ENCODE results near the gene FNDC3A. TPM values are rescaled to one million over a fixed set of nuclear protein-coding genes. Genes with fewer than 3 reads are reported as not detected.

Gene FNDC3A
- total and polyA plus RNA-seq, 2 experiments from 2014 or later = 19.5 to 50.4 TPM

DNA sequence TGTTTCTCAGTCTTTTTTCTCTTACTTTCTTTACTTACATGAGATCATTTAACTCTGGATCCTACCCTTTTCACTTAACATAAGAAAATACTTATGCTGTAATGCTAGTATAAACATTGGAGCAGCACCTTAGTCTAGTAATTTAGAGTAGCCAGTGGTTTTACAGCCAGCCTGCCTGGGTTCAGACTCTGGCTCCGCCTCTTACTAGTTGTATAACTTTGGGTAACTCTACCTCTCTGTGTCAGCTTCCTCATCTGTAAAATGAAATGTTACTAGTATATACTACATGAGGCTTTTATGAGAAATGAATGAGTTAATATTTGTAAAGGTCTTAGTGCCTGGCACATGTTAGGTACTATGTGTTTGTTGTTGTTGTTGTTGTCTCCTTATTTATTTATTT, 277.6 kb downstream of the FNDC3A start:
- H3K4me1 ChIP-seq (ENCODE audit: insufficient read depth) = peaks cover 8% of the 10 kb centered on the region; the same call in 1 of the 2 replicates
- H3K9me2 ChIP-seq (ENCODE audit: insufficient read depth) = no peaks in the 10 kb centered on the region
- no peaks in the 10 kb centered on the region for H4K20me1 ChIP-seq (ENCODE audit: insufficient read depth)
- no peaks in the 10 kb centered on the region for H3K9me3 ChIP-seq (ENCODE audit: low read depth)
- no peak overlapping the region for H2AFZ ChIP-seq
- 95 to 100% methylated on average over 1 of the region's 1 CpG for WGBS, 2 experiments (ENCODE audit: low coverage in 1 of 2, low lambda C conversion rate in 2 of 2, missing lambda C conversion rate in 2 of 2)
- H3F3A ChIP-seq (ENCODE audit: insufficient read depth) = peaks cover 7% of the 10 kb centered on the region; the same call in 1 of the 2 replicates
- H3K9ac ChIP-seq = no peak overlapping the region
- no peaks in the 10 kb centered on the region for H3K27me3 ChIP-seq (replicated peaks; ENCODE audit: insufficient read depth)
- H3K4me2 ChIP-seq (ENCODE audit: unreplicated experiment) = no peak overlapping the region
- DNase-seq = no peak
- TF ChIP-seq EZH2 (IDR thresholded peaks at IDR 0.05; ENCODE audit: insufficient read depth, poor library complexity, severe bottlenecking) (no peak), EZH2phosphoT487 (IDR thresholded peaks at IDR 0.05; ENCODE audit: insufficient read depth, low read depth) (no peak)
- in situ Hi-C loops (cut with MboI) = no loop called here
- peaks cover 29% of the 10 kb centered on the region for H3K36me3 ChIP-seq (ENCODE audit: low read depth)
- peaks cover 31% of the 10 kb centered on the region for H3K79me2 ChIP-seq (ENCODE audit: insufficient read depth)
- no peak overlapping the region for H3K27ac ChIP-seq
- H3K4me3 ChIP-seq = no peak overlapping the region

DNA sequence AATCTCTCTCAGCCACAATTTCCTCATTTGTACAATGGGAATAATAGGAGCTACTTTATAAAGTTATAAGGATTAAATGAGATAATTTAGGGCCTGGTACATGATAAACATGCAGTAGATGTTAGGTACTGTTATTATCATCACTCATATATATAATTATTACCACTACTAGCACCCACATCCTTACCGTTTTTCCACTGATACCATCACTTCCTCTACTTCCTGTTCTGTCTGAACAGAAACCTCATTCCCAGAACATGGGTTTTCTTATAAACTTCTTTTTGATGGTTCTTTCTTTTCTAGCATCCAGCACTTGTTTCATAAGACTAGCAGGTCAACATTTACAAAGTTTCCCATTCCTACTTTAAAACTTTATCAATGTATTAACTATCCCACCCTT, 278.3 kb downstream of the FNDC3A start:
- H3K9me3 ChIP-seq (ENCODE audit: low read depth) = no peaks in the 10 kb centered on the region
- no peak overlapping the region for H3K4me3 ChIP-seq
- WGBS, 2 experiments (ENCODE audit: low coverage in 1 of 2, low lambda C conversion rate in 2 of 2, missing lambda C conversion rate in 2 of 2) = 46 to 68% methylated on average over 1 of the region's 1 CpG
- no peak overlapping the region for H3K4me2 ChIP-seq (ENCODE audit: unreplicated experiment)
- in situ Hi-C loops (cut with MboI) = no loop called here
- no peaks in the 10 kb centered on the region for H3K9me2 ChIP-seq (ENCODE audit: insufficient read depth)
- H4K20me1 ChIP-seq (ENCODE audit: insufficient read depth) = no peaks in the 10 kb centered on the region
- no peaks in the 10 kb centered on the region for H3F3A ChIP-seq (ENCODE audit: insufficient read depth)
- no peak for DNase-seq
- no peaks in the 10 kb centered on the region for H3K27me3 ChIP-seq (replicated peaks; ENCODE audit: insufficient read depth)
- H3K4me1 ChIP-seq (ENCODE audit: insufficient read depth) = peaks cover 5% of the 10 kb centered on the region; the same call in 1 of the 2 replicates
- H3K36me3 ChIP-seq (ENCODE audit: low read depth) = peaks cover 31% of the 10 kb centered on the region
- H3K9ac ChIP-seq = no peak overlapping the region
- no peak for TF ChIP-seq EZH2phosphoT487 (IDR thresholded peaks at IDR 0.05; ENCODE audit: insufficient read depth, low read depth)
- TF ChIP-seq EZH2 (IDR thresholded peaks at IDR 0.05; ENCODE audit: insufficient read depth, poor library complexity, severe bottlenecking) = no peak
- H3K79me2 ChIP-seq (ENCODE audit: insufficient read depth) = peaks cover 29% of the 10 kb centered on the region
- no peak overlapping the region for H3K27ac ChIP-seq
- H2AFZ ChIP-seq = no peak overlapping the region

DNA sequence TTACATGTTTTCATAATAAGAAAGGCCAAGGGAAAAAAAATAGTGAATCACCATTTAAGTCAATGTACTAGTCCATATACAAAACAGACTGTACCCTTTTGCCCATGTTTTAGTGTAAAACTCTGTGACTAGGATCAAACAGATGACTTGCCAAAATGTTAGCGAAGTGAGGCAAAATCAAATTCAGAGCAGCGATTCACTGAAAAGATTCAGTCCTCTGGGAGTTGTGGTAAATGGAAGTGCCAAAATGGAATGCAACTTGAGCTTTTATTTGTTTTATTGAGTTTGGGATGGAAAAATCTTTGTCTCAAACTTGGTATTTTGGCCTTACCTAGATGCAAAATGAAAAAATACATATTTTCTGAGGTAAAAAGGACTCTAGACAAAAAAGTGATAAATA, 281.1 kb downstream of the FNDC3A start:
- Histone ChIP-seq H3K9me2 (ENCODE audit: insufficient read depth) (no peaks in the 10 kb centered on the region), H3K9ac (no peak overlapping the region), H3K9me3 (ENCODE audit: low read depth) (no peaks in the 10 kb centered on the region), H3K36me3 (ENCODE audit: low read depth) (peaks cover 46% of the 10 kb centered on the region), H3K27ac (no peak overlapping the region), H4K20me1 (ENCODE audit: insufficient read depth) (no peaks in the 10 kb centered on the region), H3K4me3 (no peak overlapping the region), H3K79me2 (ENCODE audit: insufficient read depth) (peaks cover 7% of the 10 kb centered on the region; the same call in 1 of the 2 replicates), H3K27me3 (replicated peaks; ENCODE audit: insufficient read depth) (no peaks in the 10 kb centered on the region), H3K4me1 (ENCODE audit: insufficient read depth) (no peaks in the 10 kb centered on the region), H2AFZ (no peak overlapping the region), H3K4me2 (ENCODE audit: unreplicated experiment) (no peak overlapping the region), H3F3A (ENCODE audit: insufficient read depth) (no peaks in the 10 kb centered on the region)
- 65 to 74% methylated on average over 2 of the region's 2 CpGs for WGBS, 2 experiments (ENCODE audit: low coverage in 1 of 2, low lambda C conversion rate in 2 of 2, missing lambda C conversion rate in 2 of 2)
- no peak for TF ChIP-seq EZH2 (IDR thresholded peaks at IDR 0.05; ENCODE audit: insufficient read depth, poor library complexity, severe bottlenecking)
- TF ChIP-seq EZH2phosphoT487 (IDR thresholded peaks at IDR 0.05; ENCODE audit: insufficient read depth, low read depth) = no peak
- in situ Hi-C loops (cut with MboI) = no loop called here
- peak; percentile 15 for DNase-seq

DNA sequence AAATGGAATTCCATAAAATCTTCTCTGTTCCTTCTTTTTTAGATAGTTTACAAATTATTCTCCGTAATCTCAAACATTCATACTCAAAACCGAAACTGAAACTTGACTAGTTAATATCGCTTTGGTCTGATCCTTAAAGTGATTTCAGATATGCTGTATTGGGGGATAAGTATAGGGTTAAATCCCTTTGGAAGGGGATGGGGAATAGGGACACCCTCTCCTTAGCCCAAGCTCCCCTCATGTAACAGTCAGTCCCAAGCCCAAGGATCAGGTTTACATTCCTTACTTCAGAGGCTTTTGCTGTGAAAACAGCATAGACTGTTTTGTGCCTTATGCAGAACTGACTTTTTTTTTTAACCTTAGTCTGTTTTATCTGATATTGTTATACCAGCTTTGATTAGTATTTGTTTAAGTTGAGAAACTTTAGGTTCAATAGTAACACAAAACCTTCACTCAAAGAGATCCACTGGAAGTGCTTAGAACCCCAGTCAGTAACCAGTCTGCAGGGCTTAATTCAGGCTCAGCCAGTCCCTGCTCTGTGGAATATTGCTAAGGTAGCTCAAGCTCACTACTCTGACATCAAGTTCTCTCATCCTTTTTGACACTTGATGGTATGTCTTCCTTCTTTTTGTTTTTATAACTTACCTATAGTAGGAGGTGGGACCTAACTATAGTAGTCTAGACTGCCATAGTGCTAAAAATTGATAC, 282.5 kb downstream of the FNDC3A start:
- no peaks in the 10 kb centered on the region for H3K79me2 ChIP-seq (ENCODE audit: insufficient read depth)
- no peak overlapping the region for H3K27ac ChIP-seq
- peaks cover 46% of the 10 kb centered on the region for H3K36me3 ChIP-seq (ENCODE audit: low read depth)
- no peaks in the 10 kb centered on the region for H3K4me1 ChIP-seq (ENCODE audit: insufficient read depth)
- in situ Hi-C loops (cut with MboI) = no loop called here
- no peaks in the 10 kb centered on the region for H3K9me3 ChIP-seq (ENCODE audit: low read depth)
- H3K27me3 ChIP-seq (replicated peaks; ENCODE audit: insufficient read depth) = no peaks in the 10 kb centered on the region
- 96 to 97% methylated on average over 3 of the region's 3 CpGs for WGBS, 2 experiments (ENCODE audit: low coverage in 1 of 2, low lambda C conversion rate in 2 of 2, missing lambda C conversion rate in 2 of 2)
- no peak overlapping the region for H2AFZ ChIP-seq
- no peak for TF ChIP-seq EZH2 (IDR thresholded peaks at IDR 0.05; ENCODE audit: insufficient read depth, poor library complexity, severe bottlenecking)
- TF ChIP-seq EZH2phosphoT487 (IDR thresholded peaks at IDR 0.05; ENCODE audit: insufficient read depth, low read depth) = no peak
- no peak overlapping the region for H3K4me3 ChIP-seq
- no peak overlapping the region for H3K9ac ChIP-seq
- no peaks in the 10 kb centered on the region for H3K9me2 ChIP-seq (ENCODE audit: insufficient read depth)
- no peak overlapping the region for H3K4me2 ChIP-seq (ENCODE audit: unreplicated experiment)
- no peaks in the 10 kb centered on the region for H4K20me1 ChIP-seq (ENCODE audit: insufficient read depth)
- no peak for DNase-seq
- no peaks in the 10 kb centered on the region for H3F3A ChIP-seq (ENCODE audit: insufficient read depth)

Small RNA genes lying within 50 kb of the gene (small RNA-seq; reads per million reads assigned to genes)
- gene COX7CP1 (ENCODE audit: low read depth, low replicate concordance) (not detected), gene RNU6-60P (ENCODE audit: low read depth, low replicate concordance) (not detected), gene RNY3P2 (ENCODE audit: low read depth, low replicate concordance) (not detected)

Other genes starting within 250 kb of the FNDC3A start
- gene MLNR, start 244.4 kb downstream of the FNDC3A start, total RNA-seq (2014; rRNA removed; shearing (Covaris generic)) = not detected in 2 replicates
- not detected in 2 replicates for gene MLNR, start 244.4 kb downstream of the FNDC3A start, polyA plus RNA-seq (2016; fragmentation: Nextera tagmentation; extraction: Ambion mirVana)